Measurements from ENCODE around the gene ANG.

DNA sequence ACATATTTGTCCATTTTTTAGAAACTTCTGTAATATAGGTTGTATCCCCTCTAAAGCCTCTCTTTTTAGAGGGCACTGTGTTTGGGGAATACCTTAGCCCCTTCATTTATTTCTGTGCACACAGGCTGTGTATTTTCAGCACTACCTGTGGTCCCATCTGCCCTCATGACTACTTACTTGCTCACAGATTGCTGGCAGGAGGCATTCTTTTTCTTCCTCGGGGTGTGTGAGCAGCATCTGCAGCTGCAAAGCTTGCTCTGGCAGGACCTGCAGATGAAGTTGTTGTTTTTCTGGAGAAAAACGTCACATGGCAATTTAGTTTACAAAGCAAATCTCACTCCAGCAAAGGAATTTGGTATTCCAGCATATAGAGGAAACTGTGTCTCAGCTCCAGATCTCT lies 24.3 kb downstream of the ANG start:
- TF ChIP-seq, protein P1, sequence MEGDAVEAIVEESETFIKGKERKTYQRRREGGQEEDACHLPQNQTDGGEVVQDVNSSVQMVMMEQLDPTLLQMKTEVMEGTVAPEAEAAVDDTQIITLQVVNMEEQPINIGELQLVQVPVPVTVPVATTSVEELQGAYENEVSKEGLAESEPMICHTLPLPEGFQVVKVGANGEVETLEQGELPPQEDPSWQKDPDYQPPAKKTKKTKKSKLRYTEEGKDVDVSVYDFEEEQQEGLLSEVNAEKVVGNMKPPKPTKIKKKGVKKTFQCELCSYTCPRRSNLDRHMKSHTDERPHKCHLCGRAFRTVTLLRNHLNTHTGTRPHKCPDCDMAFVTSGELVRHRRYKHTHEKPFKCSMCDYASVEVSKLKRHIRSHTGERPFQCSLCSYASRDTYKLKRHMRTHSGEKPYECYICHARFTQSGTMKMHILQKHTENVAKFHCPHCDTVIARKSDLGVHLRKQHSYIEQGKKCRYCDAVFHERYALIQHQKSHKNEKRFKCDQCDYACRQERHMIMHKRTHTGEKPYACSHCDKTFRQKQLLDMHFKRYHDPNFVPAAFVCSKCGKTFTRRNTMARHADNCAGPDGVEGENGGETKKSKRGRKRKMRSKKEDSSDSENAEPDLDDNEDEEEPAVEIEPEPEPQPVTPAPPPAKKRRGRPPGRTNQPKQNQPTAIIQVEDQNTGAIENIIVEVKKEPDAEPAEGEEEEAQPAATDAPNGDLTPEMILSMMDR (IDR thresholded peaks at IDR 0.05) = no peak
- TF ChIP-seq POLR2A (IDR thresholded peaks at IDR 0.05) = no peak

All from right lobe of liver (tissue), 4 donors.